Measurements from ENCODE around the gene ZNF716. TPM values are rescaled to one million over a fixed set of nuclear protein-coding genes. Genes with fewer than 3 reads are reported as not detected.

The ZNF716 gene
- total RNA-seq, 2 donors from 2014 or later: not detected

Small RNA genes lying within 50 kb of the gene (microRNA-seq; reads per million reads assigned to microRNA genes)
- 0 reads per million in 2 donors for gene MIR3147

Data from left colon (tissue), 2 donors.